ENCODE data around the gene VMO1. TPM values are rescaled to one million over a fixed set of nuclear protein-coding genes. Genes with fewer than 3 reads are reported as not detected.

The VMO1 gene
- total and polyA plus RNA-seq, 3 donors from 2014 or later = 0.62 to 1.3 (median 0.98) TPM

GRCh38 chr17:4744999-4745969 lies 40.9 kb downstream of the VMO1 start:
- H3K27me3 ChIP-seq = no peaks in the 10 kb centered on the region
- TF ChIP-seq, protein P1, sequence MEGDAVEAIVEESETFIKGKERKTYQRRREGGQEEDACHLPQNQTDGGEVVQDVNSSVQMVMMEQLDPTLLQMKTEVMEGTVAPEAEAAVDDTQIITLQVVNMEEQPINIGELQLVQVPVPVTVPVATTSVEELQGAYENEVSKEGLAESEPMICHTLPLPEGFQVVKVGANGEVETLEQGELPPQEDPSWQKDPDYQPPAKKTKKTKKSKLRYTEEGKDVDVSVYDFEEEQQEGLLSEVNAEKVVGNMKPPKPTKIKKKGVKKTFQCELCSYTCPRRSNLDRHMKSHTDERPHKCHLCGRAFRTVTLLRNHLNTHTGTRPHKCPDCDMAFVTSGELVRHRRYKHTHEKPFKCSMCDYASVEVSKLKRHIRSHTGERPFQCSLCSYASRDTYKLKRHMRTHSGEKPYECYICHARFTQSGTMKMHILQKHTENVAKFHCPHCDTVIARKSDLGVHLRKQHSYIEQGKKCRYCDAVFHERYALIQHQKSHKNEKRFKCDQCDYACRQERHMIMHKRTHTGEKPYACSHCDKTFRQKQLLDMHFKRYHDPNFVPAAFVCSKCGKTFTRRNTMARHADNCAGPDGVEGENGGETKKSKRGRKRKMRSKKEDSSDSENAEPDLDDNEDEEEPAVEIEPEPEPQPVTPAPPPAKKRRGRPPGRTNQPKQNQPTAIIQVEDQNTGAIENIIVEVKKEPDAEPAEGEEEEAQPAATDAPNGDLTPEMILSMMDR (IDR thresholded peaks at IDR 0.05) = no peak
- no peak for TF ChIP-seq POLR2A (IDR thresholded peaks at IDR 0.05)
- no peak overlapping the region for H3K27ac ChIP-seq
- H3K9me3 ChIP-seq = no peaks in the 10 kb centered on the region
- intact Hi-C loops (cut with DNase I; ENCODE audit: low total_unique reads) = no loop called here
- H3K4me3 ChIP-seq = peak overlapping the region in 1 of 2 donors; percentile 43
- H3K36me3 ChIP-seq (ENCODE audit: low read depth, missing control alignments) = no peaks in the 10 kb centered on the region
- H3K4me1 ChIP-seq = no peaks in the 10 kb centered on the region
- DNase-seq = no peak
- 20 to 23% methylated on average over 32 to 48 of the region's 51 CpGs for WGBS, 2 donors

GRCh38 chr17:4743898-4744297 lies 42.3 kb downstream of the VMO1 start:
- no peaks in the 10 kb centered on the region for H3K27me3 ChIP-seq
- intact Hi-C loops (cut with DNase I; ENCODE audit: low total_unique reads) = no loop called here
- H3K27ac ChIP-seq = no peak overlapping the region
- no peak overlapping the region for H3K4me3 ChIP-seq
- TF ChIP-seq, protein P1 (IDR thresholded peaks at IDR 0.05) = no peak
- no peaks in the 10 kb centered on the region for H3K4me1 ChIP-seq
- DNase-seq = no peak
- no peaks in the 10 kb centered on the region for H3K9me3 ChIP-seq
- no peaks in the 10 kb centered on the region for H3K36me3 ChIP-seq (ENCODE audit: low read depth, missing control alignments)
- WGBS, 2 donors = 81 to 89% methylated on average over 8 to 9 of the region's 9 CpGs

- no peak overlapping the region for H3K27ac ChIP-seq
- no peak overlapping the region for H3K4me3 ChIP-seq
- DNase-seq = no peak
- H3K27me3 ChIP-seq = no peaks in the 10 kb centered on the region
- no peaks in the 10 kb centered on the region for H3K4me1 ChIP-seq
- TF ChIP-seq POLR2A (IDR thresholded peaks at IDR 0.05) = no peak
- TF ChIP-seq, protein P1 (IDR thresholded peaks at IDR 0.05) = no peak
- intact Hi-C loops (cut with DNase I; ENCODE audit: low total_unique reads) = no loop called here
- H3K9me3 ChIP-seq = no peaks in the 10 kb centered on the region
- WGBS, 2 donors = 92 to 93% methylated on average over 8 of the region's 8 CpGs
- H3K36me3 ChIP-seq (ENCODE audit: low read depth, missing control alignments) = no peaks in the 10 kb centered on the region
These were observed 42.9 kb downstream of the VMO1 start for GRCh38 chr17:4743216-4743615.

DNA sequence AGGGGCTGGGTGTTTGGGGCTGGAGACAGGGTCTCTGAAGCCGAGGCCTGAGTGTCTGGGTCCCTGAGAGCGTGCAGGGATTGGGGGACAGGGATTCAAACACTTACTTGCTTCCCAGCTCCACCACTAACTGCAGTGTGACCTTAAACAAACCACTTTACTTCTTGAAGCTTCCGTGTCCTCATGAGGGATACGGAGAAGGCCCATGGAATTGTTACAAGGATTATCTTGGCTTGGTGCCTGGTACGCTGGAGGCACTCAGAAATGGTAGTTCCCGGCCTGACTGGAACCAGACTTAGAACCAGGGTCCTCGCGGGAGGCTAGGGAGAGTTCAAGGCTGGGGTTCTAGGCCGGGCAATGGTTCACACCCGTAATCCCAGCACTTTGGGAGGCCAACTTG lies 43.5 kb downstream of the VMO1 start:
- DNase-seq = no peak
- H3K4me1 ChIP-seq = no peaks in the 10 kb centered on the region
- no peaks in the 10 kb centered on the region for H3K36me3 ChIP-seq (ENCODE audit: low read depth, missing control alignments)
- intact Hi-C loops (cut with DNase I; ENCODE audit: low total_unique reads) = no loop called here
- no peak overlapping the region for H3K27ac ChIP-seq
- no peaks in the 10 kb centered on the region for H3K27me3 ChIP-seq
- H3K9me3 ChIP-seq = no peaks in the 10 kb centered on the region
- no peak overlapping the region for H3K4me3 ChIP-seq
- TF ChIP-seq, protein P1 (IDR thresholded peaks at IDR 0.05) = no peak
- TF ChIP-seq POLR2A (IDR thresholded peaks at IDR 0.05) = no peak
- WGBS, 2 donors = 60 to 68% methylated on average over 9 to 10 of the region's 10 CpGs
